Measurements from ENCODE around the gene IMPA2.

The IMPA2 gene

GRCh38 chr18:12048827-12049175, 67.5 kb downstream of the IMPA2 start:
- Histone ChIP-seq H3K36me3 (ENCODE audit: control insufficient read depth, low read length) (no peaks in the 10 kb centered on the region), H3K4me3 (ENCODE audit: low read length) (no peak overlapping the region), H3K9me3 (ENCODE audit: control insufficient read depth, insufficient read depth, low read length) (no peaks in the 10 kb centered on the region)

DNA sequence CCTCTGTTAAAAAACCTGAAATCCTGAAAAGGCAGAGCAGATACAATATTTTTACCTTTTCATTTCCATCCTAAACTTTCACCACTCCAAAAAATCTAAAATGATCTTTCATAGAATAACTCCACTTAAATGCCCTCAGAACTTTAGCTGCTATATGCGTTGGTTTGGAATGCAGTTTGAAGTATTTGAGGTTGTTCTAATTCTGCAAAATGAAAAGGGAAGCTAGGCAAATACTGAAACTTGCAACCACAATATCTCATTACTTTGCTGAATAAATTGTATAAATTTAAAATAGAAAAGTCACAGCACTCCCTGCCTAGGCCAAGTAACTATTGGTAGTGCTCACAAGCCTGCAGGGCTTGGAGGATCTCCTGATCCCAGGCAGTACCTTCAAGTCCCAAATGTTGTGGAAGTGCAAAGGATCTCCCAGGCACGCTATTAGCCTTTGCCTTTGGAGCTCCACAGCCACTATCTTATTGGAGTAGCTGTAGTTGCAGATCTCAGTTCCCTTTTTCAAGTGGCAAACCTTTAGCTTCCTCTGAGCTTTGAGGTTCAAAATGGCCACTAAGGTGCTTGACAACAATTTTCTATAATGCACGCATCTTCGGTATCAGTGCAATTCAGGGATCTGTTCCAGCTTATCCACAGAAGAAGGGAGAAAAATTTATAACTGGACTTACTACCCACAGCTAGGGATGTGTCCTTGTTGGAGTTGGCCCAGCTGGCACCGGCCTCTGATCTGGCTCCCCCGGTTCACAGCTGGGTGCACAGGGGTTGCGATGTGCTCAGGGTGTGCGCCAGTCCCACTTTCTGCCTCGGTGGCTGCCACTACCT, 68.9 kb downstream of the IMPA2 start:
- H3K27me3 ChIP-seq (ENCODE audit: control insufficient read depth, low read length), result no peaks in the 10 kb centered on the region
- H3K79me2 ChIP-seq (ENCODE audit: control insufficient read depth, low read length), result no peaks in the 10 kb centered on the region
- no peaks in the 10 kb centered on the region for H3K9me3 ChIP-seq (ENCODE audit: control insufficient read depth, insufficient read depth, low read length)
- 0 out of 2 replicates have a peak overlapping the region, but pooled peaks have one; percentile 4 for H3K27ac ChIP-seq (ENCODE audit: low read depth, low read length)
- no peaks in the 10 kb centered on the region for H3K9me2 ChIP-seq (replicated peaks; ENCODE audit: control insufficient read depth, low read length)
- H3K4me1 ChIP-seq (ENCODE audit: control insufficient read depth, low read length), result peaks cover 32% of the 10 kb centered on the region
- H4K20me1 ChIP-seq (ENCODE audit: control insufficient read depth, insufficient read depth, low read depth, low read length), result no peaks in the 10 kb centered on the region
- H3K36me3 ChIP-seq (ENCODE audit: control insufficient read depth, low read length), result no peaks in the 10 kb centered on the region
- H3K4me2 ChIP-seq (ENCODE audit: low read length), result peak overlapping the region; percentile 58
- TF ChIP-seq EZH2phosphoT487 (IDR thresholded peaks at IDR 0.05; ENCODE audit: borderline replicate concordance, low read length) (no peak), CTCF (IDR thresholded peaks at IDR 0.05; ENCODE audit: low read depth, low read length, poor library complexity, severe bottlenecking) (no peak)
- peak overlapping the region; percentile 41 for H3K4me3 ChIP-seq (ENCODE audit: low read length)
- peaks cover 3% of the 10 kb centered on the region; the same call in 1 of the 2 replicates for H3F3A ChIP-seq (ENCODE audit: control insufficient read depth, insufficient read depth)

More at GRCh38 chr18:12048827-12049175, 67.5 kb downstream of the IMPA2 start:
- Histone ChIP-seq H4K20me1 (ENCODE audit: control insufficient read depth, insufficient read depth, low read depth, low read length) (no peaks in the 10 kb centered on the region), H3K4me1 (ENCODE audit: control insufficient read depth, low read length) (peaks cover 32% of the 10 kb centered on the region), H3K79me2 (ENCODE audit: control insufficient read depth, low read length) (no peaks in the 10 kb centered on the region), H3K27me3 (ENCODE audit: control insufficient read depth, low read length) (no peaks in the 10 kb centered on the region), H3K9me2 (replicated peaks; ENCODE audit: control insufficient read depth, low read length) (no peaks in the 10 kb centered on the region), H3K4me2 (ENCODE audit: low read length) (no peak overlapping the region), H3F3A (ENCODE audit: control insufficient read depth, insufficient read depth) (peaks cover 3% of the 10 kb centered on the region; the same call in 1 of the 2 replicates), H3K27ac (ENCODE audit: low read depth, low read length) (no peak overlapping the region)
- TF ChIP-seq CTCF (IDR thresholded peaks at IDR 0.05; ENCODE audit: low read depth, low read length, poor library complexity, severe bottlenecking) (no peak), EZH2phosphoT487 (IDR thresholded peaks at IDR 0.05; ENCODE audit: borderline replicate concordance, low read length) (no peak)

- Histone ChIP-seq H3K27me3 (ENCODE audit: control insufficient read depth, low read length) (no peaks in the 10 kb centered on the region), H3K4me3 (ENCODE audit: low read length) (no peak overlapping the region), H3K79me2 (ENCODE audit: control insufficient read depth, low read length) (no peaks in the 10 kb centered on the region), H3K4me2 (ENCODE audit: low read length) (peak overlapping the region; percentile 32; the same call in 1 of the 2 replicates), H3K36me3 (ENCODE audit: control insufficient read depth, low read length) (no peaks in the 10 kb centered on the region), H3K4me1 (ENCODE audit: control insufficient read depth, low read length) (peaks cover 32% of the 10 kb centered on the region), H3K9me3 (ENCODE audit: control insufficient read depth, insufficient read depth, low read length) (no peaks in the 10 kb centered on the region), H3F3A (ENCODE audit: control insufficient read depth, insufficient read depth) (peaks cover 3% of the 10 kb centered on the region; the same call in 1 of the 2 replicates), H3K27ac (ENCODE audit: low read depth, low read length) (no peak overlapping the region), H3K9me2 (replicated peaks; ENCODE audit: control insufficient read depth, low read length) (no peaks in the 10 kb centered on the region), H4K20me1 (ENCODE audit: control insufficient read depth, insufficient read depth, low read depth, low read length) (no peaks in the 10 kb centered on the region)
- TF ChIP-seq CTCF (IDR thresholded peaks at IDR 0.05; ENCODE audit: low read depth, low read length, poor library complexity, severe bottlenecking) (no peak), EZH2phosphoT487 (IDR thresholded peaks at IDR 0.05; ENCODE audit: borderline replicate concordance, low read length) (no peak)
These were observed 71.6 kb downstream of the IMPA2 start for GRCh38 chr18:12052866-12053265.

All from DOHH2 (cell line).